K562 (cell line): ENCODE measurements around the gene HACL1. TPM values are rescaled to one million over a fixed set of nuclear protein-coding genes. Genes with fewer than 3 reads are reported as not detected.

ENCODE experiments used
- FOSL1 ChIP-seq: fragments of 200-800 bp; sonication (Bioruptor generic); conservative IDR thresholded peaks from 2 replicates; pipeline ENCODE4 v1.6.1; 2016; ENCODE audit warnings: missing genetic modification characterization, missing compliant biosample characterization
- FOXP1 ChIP-seq: sonication (generic); formaldehyde crosslinking; IDR thresholded peaks from 2 replicates; pipeline ENCODE4 v1.8.0; 2022; ENCODE audit warnings: mild to moderate bottlenecking, missing genetic modification reagents
- GATAD2B ChIP-seq: fragments of 450-650 bp; IDR thresholded peaks from 2 replicates; pipeline ENCODE4 v1.6.1; 2017; ENCODE audit warnings: mild to moderate bottlenecking, borderline replicate concordance
- HOXB6 ChIP-seq: fragments of 250-450 bp; sonication (Bioruptor Pico); IDR thresholded peaks from 2 replicates; pipeline ENCODE4 v1.5.1; 2022; ENCODE audit warnings: mild to moderate bottlenecking, borderline replicate concordance
- TOE1 ChIP-seq, 2 experiments: fragments of 450-650 bp in 1 of 2; sonication (generic) in 1 of 2; formaldehyde crosslinking in 1 of 2; IDR thresholded peaks; 2 replicates each; pipeline versions ENCODE4 v1.7.1 to v1.8.0; 2016 to 2022; ENCODE audit warnings: borderline replicate concordance in 2 of 2, mild to moderate bottlenecking in 2 of 2, antibody characterized with exemption in 1 of 2, inconsistent platforms in 1 of 2, low read depth in 1 of 2, missing genetic modification reagents in 1 of 2, moderate library complexity in 1 of 2
- XRCC3 ChIP-seq: fragments of 450-650 bp; IDR thresholded peaks from 2 replicates; pipeline ENCODE4 v1.6.1; 2017; ENCODE audit warnings: mild to moderate bottlenecking, moderate library complexity
- ZNF274 ChIP-seq: IDR thresholded peaks from 2 replicates; pipeline ENCODE4 v1.6.1; 2011; ENCODE audit warnings: low read depth, mild to moderate bottlenecking, low read length, moderate library complexity, borderline replicate concordance
- polyA plus RNA-seq, 8 experiments: library from polyadenylated mRNA; depleted of rRNA in 4 of 8; stranded (reverse) in 5 of 8; unstranded in 3 of 8; fragments of >200 nt; fragmentation: Nextera tagmentation in 2 of 8; fragmentation: Illumina TruSeq in 1 of 8; extraction: Ambion mirVana in 2 of 8; extraction: Trizol in 1 of 8; gene quantifications; 2 replicates each; pipeline versions ENCODE4 v1.2.1 to v1.2.3, GENCODE V29; 2011 to 2014; ENCODE audit warnings: inconsistent platforms in 1 of 8, missing spikeins in 1 of 8
- total RNA-seq, 7 experiments: library from RNA; depleted of rRNA in 6 of 7; stranded (reverse); fragments of >200 nt in 6 of 7; fragmentation: Illumina TruSeq in 2 of 7; extraction: Trizol in 2 of 7; gene quantifications; 2 replicates each; pipeline versions ENCODE4 v1.2.1 to v1.2.3, GENCODE V29; 2011 to 2021; ENCODE audit warnings: low replicate concordance in 1 of 7
- TF ChIP-seq, protein P1 (sequence below): fragments of 450-650 bp; IDR thresholded peaks from 2 replicates; pipeline ENCODE4 v1.6.1; 2017; ENCODE audit warnings: antibody characterized with exemption, mild to moderate bottlenecking
- TF ChIP-seq, protein P2 (sequence below), 2 experiments: fragments of 450-650 bp; formaldehyde crosslinking in 1 of 2; IDR thresholded peaks; 2 replicates each; pipeline versions ENCODE4 v1.4.0 to v1.6.1; 2014 to 2020; ENCODE audit warnings: mild to moderate bottlenecking in 2 of 2, borderline replicate concordance in 1 of 2, low read depth in 1 of 2
- TF ChIP-seq, protein P3 (sequence below): fragments of 250-450 bp; sonication (Bioruptor Pico); IDR thresholded peaks from 2 replicates; pipeline ENCODE4 v1.5.0; 2021; ENCODE audit warnings: mild to moderate bottlenecking, borderline replicate concordance

HACL1 gene
- total and polyA plus RNA-seq, 9 of the 15 experiments (the other 6 are each of a cell fraction or from before 2014, with no cell fraction given), result 18.9 to 61.5 (median 30.5) TPM

DNA sequence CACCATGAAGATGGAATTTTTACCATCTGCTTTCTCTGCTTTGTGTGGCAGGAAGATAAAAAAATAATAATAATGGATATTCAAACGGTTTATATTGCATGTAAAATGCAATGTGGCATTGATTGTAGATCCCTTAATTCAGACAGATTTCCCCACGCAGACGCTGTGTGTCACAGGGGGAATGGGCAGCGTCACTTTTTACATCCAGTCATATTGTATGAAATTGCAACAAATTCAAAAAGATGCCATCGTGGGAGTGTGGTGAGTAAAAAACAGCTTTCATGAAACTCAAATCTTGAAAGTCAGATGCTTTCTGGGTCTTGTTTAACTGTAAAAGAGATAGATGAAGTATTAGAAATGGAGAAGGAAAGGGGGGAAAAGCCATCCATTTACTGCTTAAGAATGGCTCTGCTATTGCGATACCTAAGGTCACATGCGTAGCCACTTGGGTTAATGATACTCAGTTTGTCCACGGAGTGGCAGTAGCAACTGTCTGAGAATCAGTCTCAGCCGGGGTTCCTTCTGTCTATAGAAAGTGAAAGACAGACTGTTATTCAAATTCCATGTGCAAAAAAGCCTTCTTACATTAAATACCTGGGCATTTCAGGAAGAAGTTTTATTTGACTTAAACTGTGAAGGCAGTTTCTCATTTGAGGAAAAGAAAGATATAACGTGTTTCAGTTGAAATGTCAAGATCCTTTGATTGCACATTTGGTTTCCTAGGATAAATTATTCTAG, 28.7 kb upstream of the HACL1 start (continued):
- peak; percentile 63; the same call in 1 of the 2 replicates for TF ChIP-seq TOE1 (IDR thresholded peaks at IDR 0.05; ENCODE audit: borderline replicate concordance)
- no peak for TF ChIP-seq TOE1 (CRISPR knock-in tag; IDR thresholded peaks at IDR 0.05; ENCODE audit: borderline replicate concordance, low read depth)
- TF ChIP-seq XRCC3, result no peak
- TF ChIP-seq HOXB6 (CRISPR knock-in tag), result no peak
- TF ChIP-seq, protein P1, sequence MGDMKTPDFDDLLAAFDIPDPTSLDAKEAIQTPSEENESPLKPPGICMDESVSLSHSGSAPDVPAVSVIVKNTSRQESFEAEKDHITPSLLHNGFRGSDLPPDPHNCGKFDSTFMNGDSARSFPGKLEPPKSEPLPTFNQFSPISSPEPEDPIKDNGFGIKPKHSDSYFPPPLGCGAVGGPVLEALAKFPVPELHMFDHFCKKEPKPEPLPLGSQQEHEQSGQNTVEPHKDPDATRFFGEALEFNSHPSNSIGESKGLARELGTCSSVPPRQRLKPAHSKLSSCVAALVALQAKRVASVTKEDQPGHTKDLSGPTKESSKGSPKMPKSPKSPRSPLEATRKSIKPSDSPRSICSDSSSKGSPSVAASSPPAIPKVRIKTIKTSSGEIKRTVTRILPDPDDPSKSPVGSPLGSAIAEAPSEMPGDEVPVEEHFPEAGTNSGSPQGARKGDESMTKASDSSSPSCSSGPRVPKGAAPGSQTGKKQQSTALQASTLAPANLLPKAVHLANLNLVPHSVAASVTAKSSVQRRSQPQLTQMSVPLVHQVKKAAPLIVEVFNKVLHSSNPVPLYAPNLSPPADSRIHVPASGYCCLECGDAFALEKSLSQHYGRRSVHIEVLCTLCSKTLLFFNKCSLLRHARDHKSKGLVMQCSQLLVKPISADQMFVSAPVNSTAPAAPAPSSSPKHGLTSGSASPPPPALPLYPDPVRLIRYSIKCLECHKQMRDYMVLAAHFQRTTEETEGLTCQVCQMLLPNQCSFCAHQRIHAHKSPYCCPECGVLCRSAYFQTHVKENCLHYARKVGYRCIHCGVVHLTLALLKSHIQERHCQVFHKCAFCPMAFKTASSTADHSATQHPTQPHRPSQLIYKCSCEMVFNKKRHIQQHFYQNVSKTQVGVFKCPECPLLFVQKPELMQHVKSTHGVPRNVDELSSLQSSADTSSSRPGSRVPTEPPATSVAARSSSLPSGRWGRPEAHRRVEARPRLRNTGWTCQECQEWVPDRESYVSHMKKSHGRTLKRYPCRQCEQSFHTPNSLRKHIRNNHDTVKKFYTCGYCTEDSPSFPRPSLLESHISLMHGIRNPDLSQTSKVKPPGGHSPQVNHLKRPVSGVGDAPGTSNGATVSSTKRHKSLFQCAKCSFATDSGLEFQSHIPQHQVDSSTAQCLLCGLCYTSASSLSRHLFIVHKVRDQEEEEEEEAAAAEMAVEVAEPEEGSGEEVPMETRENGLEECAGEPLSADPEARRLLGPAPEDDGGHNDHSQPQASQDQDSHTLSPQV, result peak; percentile 29; the same call in 1 of the 2 replicates
- TF ChIP-seq, protein P2, sequence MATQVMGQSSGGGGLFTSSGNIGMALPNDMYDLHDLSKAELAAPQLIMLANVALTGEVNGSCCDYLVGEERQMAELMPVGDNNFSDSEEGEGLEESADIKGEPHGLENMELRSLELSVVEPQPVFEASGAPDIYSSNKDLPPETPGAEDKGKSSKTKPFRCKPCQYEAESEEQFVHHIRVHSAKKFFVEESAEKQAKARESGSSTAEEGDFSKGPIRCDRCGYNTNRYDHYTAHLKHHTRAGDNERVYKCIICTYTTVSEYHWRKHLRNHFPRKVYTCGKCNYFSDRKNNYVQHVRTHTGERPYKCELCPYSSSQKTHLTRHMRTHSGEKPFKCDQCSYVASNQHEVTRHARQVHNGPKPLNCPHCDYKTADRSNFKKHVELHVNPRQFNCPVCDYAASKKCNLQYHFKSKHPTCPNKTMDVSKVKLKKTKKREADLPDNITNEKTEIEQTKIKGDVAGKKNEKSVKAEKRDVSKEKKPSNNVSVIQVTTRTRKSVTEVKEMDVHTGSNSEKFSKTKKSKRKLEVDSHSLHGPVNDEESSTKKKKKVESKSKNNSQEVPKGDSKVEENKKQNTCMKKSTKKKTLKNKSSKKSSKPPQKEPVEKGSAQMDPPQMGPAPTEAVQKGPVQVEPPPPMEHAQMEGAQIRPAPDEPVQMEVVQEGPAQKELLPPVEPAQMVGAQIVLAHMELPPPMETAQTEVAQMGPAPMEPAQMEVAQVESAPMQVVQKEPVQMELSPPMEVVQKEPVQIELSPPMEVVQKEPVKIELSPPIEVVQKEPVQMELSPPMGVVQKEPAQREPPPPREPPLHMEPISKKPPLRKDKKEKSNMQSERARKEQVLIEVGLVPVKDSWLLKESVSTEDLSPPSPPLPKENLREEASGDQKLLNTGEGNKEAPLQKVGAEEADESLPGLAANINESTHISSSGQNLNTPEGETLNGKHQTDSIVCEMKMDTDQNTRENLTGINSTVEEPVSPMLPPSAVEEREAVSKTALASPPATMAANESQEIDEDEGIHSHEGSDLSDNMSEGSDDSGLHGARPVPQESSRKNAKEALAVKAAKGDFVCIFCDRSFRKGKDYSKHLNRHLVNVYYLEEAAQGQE (IDR thresholded peaks at IDR 0.05; ENCODE audit: borderline replicate concordance), result peak; percentile 89
- TF ChIP-seq, protein P2 (CRISPR knock-in tag; IDR thresholded peaks at IDR 0.05; ENCODE audit: low read depth), result no peak
- TF ChIP-seq, protein P3, sequence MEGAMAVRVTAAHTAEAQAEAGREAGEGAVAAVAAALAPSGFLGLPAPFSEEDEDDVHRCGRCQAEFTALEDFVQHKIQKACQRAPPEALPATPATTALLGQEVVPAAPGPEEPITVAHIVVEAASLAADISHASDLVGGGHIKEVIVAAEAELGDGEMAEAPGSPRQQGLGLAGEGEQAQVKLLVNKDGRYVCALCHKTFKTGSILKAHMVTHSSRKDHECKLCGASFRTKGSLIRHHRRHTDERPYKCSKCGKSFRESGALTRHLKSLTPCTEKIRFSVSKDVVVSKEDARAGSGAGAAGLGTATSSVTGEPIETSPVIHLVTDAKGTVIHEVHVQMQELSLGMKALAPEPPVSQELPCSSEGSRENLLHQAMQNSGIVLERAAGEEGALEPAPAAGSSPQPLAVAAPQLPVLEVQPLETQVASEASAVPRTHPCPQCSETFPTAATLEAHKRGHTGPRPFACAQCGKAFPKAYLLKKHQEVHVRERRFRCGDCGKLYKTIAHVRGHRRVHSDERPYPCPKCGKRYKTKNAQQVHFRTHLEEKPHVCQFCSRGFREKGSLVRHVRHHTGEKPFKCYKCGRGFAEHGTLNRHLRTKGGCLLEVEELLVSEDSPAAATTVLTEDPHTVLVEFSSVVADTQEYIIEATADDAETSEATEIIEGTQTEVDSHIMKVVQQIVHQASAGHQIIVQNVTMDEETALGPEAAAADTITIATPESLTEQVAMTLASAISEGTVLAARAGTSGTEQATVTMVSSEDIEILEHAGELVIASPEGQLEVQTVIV (CRISPR knock-in tag), result 0 out of 2 replicates have a peak, but pooled peaks have one; percentile 22
- 0 out of 2 replicates have a peak, but pooled peaks have one; percentile 38 for TF ChIP-seq FOXP1 (CRISPR knock-in tag)
- TF ChIP-seq ZNF274, result no peak
- TF ChIP-seq GATAD2B, result peak; percentile 43; the same call in 1 of the 2 replicates
- peak; percentile 57 for TF ChIP-seq FOSL1 (tag)
